Activated naive CD8-positive, alpha-beta T cell treated with anti-CD3 and anti-CD28 coated beads, Interleukin-2, amount 50 U/mL, for 16 hours (primary cell): ENCODE results near the gene PACRG.
"Not testable (repeated sequence)": the region's sequence is repeated elsewhere in the genome, so short reads cannot be mapped to it uniquely, and the experiment has no call there.

Experiments
- DNase-seq: peaks from one replicate; pipeline ENCODE4 v3.0.0-alpha.2; 2020; ENCODE audit warnings: low read depth, low spot score

Gene PACRG

GRCh38 chr6:163311830-163312229 lies 584.1 kb downstream of the PACRG start:
- no peak for DNase-seq

GRCh38 chr6:163313566-163313965 lies 585.8 kb downstream of the PACRG start:
- DNase-seq, result no peak

- no peak for DNase-seq
Observed at GRCh38 chr6:163313981-163314380, 586.2 kb downstream of the PACRG start.

GRCh38 chr6:163314791-163315470 lies 587.2 kb downstream of the PACRG start:
- no peak for DNase-seq

GRCh38 chr6:163316866-163317495 lies 589.2 kb downstream of the PACRG start:
- DNase-seq, result not testable (repeated sequence)

DNA sequence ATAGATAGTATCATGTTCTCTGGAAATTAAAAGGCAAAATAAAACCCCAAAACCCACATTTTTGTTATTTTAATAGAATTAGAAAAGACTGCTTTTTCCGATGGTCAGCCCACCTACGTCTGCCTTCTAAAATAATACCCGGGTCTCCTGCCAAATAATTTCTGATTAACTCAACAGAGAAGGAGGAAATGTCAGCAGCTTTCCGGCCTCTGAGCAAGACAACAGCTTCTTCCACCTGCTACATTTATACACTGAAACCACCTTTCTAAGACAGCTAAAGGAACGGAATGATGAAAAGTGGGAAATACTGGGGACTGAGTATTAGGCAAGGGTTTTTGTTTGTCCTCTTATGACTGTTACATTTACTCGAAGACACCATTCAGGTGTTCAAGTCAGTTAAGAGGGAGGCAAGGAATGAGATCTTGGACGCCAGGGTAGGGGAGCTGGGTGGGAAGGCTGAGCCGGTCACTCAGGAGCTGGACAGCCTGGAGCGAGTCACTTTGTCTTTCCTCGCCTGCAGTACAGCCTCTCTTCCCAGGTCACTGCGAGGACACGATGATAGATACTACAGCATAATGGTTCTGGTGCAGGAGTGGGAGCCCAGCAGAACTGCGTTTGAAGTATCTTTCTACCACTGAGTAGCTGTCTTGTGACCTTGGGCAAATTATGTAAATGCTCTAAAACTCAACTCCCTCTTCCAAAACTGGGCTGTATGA lies 590.5 kb downstream of the PACRG start:
- no peak for DNase-seq

DNA sequence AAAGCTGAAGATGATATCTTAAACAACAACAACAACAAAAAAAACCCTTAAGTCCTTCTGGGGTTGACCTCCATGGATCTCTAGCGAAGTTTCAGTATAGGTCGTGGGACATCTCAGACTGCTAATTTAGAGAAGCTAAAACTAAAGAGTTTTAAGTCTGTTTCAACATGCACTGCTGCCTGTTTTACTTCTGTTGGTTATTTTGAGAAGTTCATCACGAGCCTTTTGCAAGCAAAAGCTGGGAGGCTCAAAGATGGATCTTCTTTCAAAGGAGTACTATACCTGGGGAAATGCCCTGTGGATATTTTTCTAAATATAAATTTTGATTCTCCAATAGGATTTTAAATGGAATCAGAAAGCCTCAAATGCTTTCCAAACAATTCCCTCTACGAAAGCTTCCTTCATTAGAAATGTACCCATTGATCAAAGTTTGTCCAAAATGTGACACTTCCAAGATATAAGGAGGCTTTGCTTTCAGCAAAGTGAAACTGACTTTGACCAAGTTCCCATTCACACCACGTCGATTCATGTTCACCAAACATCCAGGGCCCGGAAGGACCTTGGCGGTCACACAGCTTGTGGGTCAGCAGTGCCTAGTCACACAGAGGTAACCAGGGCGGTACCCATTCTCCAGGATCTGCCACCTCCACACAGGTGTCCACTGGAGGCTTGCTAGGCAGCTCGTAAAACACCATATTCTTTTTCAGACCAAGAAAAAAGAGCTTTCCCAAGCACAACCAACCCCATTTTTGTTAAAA lies 592.0 kb downstream of the PACRG start:
- no peak for DNase-seq

GRCh38 chr6:163320402-163320801 lies 592.6 kb downstream of the PACRG start:
- DNase-seq, result no peak

DNA sequence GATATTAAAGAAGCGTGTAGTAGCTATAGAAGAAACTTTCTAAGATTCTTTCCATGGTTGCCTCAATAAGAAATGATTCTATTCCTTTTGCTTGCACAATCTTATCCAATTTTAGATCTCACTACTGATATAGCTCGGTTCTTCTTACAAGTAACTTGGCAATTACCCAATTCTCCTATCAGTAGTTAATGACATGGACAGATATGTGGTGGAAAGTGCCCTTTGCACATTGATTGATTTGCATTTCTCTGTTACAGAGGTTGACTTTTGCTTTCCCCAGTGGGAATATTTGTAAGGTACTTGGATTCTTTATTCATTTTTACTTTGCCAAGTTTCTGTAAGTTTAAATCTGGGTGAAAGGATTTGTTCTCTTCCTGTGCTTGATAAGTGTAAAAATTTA lies 593.0 kb downstream of the PACRG start:
- no peak for DNase-seq

DNA sequence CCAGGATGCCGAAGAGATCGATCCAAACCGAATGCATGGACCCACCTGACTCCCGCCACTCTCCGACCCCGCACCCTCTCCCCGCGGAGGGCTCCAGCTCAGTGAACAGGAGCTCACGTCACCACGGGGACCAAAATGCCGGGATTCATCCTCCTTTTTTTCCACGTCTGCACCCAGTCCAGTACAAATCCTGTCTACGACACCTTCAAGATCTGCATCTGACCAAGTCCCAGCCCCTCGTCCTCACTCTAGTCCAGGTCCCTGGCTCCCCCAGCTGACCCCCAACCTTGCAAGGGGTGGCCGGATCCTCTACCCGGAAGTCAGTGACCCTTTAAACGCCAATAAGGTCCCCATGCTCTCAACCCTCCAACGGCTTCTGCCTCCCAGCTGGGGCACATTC lies 593.9 kb downstream of the PACRG start:
- DNase-seq, result no peak

DNA sequence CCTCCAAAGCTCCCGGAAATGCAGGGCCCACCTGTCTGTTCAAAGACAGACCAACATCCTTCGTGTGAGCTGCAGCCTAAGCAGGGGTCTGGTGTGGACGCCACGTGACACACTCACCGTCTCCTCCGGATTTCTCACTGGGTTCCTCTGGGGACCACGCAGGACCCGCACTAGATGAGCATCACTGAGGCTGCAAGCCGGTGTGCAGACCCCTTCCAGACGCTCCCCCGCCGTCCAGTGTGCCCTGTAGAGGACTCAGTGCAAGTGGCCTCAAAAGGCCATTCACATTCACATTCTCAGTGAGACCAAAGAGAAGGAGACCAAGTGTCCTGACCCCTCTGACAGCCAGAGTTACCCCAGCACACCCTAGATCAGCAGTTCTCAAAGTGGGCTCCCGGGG lies 595.5 kb downstream of the PACRG start:
- DNase-seq, result no peak

GRCh38 chr6:163323705-163324104 lies 595.9 kb downstream of the PACRG start:
- DNase-seq, result no peak

DNA sequence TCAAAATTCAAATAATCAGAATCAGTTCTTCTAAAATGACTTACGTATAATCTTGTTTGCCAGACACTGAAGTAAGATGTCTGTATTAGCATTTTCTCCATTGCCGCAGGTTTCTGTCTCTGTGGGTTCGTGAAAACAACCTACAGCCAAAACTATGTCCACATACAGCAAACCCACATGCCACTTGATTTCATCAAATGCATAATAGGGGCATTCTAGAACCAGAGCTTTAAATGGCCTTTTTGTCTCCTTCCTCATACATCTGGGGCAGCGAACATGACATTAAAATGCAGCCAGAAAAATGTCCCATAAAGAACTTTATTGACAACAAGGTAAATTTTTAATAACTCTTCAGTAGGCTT lies 596.5 kb downstream of the PACRG start:
- no peak for DNase-seq

GRCh38 chr6:163324688-163325389 lies 597.1 kb downstream of the PACRG start:
- DNase-seq, result no peak

- DNase-seq, result no peak
Observed at GRCh38 chr6:163325390-163325784, 597.6 kb downstream of the PACRG start.

DNA sequence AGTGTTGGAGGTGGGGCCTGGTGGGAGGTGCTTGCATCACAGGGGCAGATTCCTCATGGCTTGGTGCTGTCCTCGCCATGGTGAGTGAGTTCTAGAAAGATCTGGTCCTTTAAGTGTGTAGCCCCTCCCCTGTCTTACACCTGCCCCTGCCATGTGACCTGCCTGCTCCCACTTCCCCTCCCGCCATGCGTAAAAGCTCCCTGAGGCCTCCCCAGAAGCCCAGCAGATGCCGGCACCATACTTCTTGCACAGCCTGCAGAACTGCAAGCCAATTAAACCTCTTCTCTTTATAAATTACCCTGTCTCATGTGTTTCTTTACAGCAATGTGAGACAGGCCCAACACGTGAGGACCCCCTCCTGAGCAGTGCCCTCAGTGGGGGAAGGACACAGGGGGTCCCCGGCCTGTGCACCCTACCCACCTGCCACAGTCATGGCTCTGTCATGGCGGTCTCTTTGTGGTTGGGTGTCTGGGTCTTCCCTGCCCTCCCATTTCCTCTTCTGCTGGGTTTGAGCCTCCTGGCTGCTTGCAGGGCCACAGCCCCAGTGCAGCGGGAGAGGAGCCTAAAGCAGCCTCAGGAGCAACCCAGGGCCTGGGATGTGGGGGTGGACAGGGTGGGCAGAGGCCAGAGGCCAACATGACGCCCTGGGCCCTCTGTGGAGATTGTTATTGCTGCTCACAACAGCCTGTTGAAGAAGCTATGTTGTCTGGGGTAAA lies 599.5 kb downstream of the PACRG start:
- no peak for DNase-seq

GRCh38 chr6:163327921-163328320 lies 600.1 kb downstream of the PACRG start:
- DNase-seq, result no peak

- DNase-seq, result no peak
Observed at GRCh38 chr6:163328411-163328810, 600.6 kb downstream of the PACRG start.

- DNase-seq, result no peak
Observed at GRCh38 chr6:163329991-163330390, 602.2 kb downstream of the PACRG start.

- no peak for DNase-seq
Observed at GRCh38 chr6:163331245-163331644, 603.5 kb downstream of the PACRG start.

- no peak for DNase-seq
Observed at GRCh38 chr6:163332575-163332974, 604.8 kb downstream of the PACRG start.
